HG02623 (cell line): ENCODE data around the gene RUFY1.

Experiments
- ATAC-seq: cut with Tn5 transposase; IDR thresholded peaks from one replicate; pipeline ENCODE4 v1.9.1; 2021; ENCODE audit warnings: moderate library complexity; ENCODE audit not compliant: unreplicated experiment

RUFY1 gene

DNA sequence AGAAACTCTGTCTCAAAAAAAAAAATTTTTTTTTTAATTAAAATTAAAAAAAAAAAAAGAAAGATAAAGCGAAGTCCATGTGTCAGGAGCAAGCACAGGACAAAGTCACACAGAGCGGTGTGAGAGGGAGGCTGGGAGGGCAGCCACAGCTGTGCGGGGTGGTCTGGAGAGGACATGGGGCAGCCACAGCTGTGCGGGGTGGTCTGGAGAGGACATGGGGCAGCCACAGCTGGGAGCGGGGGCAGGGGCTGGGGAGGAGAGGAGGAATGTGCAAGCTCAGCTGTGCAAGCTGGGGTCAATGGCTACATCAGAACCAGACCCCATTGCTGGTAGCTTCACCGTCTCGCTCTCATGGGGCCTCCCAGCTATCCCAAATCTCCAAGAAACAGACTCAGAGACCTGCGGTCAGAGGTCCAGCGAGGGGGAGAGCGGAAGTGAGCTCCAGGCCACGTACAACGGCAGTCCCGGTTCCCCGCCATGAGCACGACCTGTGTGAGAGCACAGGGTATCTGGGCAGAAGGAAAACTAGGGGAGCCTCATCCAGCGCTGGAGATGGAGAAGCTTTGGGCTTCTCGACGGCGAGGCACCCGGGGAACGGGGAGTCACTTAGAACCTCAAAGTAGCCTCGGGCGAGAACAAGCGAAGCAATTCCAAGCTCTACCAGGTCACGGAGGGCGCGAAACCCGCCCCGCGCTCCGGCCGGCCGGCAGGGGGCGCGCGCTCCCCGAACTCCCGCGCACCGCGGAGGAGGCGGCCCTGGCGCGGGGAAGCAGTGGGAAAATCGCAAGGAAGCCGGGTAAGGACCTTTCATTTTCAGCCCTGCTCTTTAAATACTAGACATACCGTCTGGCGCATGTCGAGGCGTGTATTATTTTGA, 107.2 kb downstream of the RUFY1 start:
- peak; percentile 87 for ATAC-seq

DNA sequence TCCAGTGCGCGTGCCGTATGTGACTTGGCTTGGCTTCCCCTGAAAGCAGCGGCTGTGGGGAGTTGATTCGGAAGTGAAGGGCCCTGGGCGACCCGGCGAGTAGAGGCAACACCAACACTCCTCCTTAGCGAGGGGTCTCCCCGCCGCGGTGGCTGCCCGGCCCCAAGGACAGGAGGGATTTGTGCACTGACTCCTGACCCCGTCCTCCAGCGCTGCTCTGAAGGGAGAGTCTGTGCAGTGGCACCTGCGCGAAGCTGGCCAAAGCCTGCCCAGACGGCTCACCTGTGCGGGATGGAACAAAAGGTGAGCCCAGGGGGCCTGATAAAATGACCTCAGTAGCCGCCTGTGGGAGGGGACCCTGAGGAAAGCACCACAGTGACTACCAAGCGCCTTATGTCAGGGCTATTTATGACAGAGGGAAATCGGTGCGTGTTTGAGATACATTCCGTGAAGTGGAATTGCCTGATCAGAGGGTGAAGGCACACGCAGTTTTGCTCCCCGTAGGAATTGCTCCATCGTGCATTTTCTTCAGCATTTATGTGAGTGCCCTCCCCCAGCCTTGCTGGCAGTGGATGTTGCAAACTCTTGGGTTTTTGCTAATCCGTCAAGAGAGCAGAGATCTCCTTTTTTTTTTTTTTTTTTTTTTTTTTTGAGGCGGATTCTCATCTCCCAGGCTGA, 108.0 kb downstream of the RUFY1 start:
- peak; percentile 41 for ATAC-seq
